NCI-H748 treated with DMSO at 0.1 percent for 48 hours (cell line): ENCODE measurements around the gene TMPRSS6.

Source experiments
- DNase-seq: peaks from one replicate; lab custom pipeline; 2025; lab: John Stamatoyannopoulos, UW

TMPRSS6 gene

DNA sequence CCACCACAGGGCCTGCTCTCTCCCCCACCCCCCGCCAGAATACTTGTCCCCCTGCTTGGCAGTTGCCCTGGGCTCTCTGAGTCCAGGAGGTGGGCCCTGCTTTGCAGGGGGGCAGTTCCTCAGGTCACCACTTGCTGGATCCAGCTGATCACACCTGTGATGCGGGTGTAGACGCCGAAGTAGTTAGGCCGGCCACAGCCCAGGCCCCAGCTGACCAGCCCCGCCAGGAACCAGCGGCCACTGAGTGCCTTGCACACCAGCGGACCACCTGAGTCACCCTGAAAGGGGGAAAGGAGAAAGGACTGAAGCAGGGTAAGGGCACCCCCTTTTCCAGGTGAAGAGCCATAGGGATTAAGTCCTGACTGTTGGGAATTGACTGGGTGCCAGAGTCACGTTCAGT is 43.6 kb downstream of the TMPRSS6 start:
- DNase-seq = no peak

DNA sequence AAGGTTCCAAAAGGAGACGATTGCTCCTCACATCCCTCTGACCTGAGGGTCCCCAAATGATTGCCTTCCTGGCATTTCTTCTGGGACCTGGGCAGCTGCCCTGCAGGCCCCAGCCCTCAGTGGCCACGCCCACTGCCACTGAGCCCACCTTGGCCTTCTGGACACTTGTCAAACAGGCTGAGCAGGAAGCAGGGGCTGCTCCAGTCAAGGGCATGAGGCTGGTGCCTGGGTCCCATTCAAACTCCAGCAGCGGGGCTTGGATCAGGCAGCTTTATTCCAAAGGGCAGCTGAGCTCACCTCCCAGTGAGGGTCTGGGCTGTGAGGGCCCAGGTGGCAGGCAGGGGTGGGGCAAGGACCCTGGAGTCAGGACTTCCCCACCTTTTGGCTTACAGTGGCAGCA is 44.3 kb downstream of the TMPRSS6 start:
- DNase-seq = no peak

DNA sequence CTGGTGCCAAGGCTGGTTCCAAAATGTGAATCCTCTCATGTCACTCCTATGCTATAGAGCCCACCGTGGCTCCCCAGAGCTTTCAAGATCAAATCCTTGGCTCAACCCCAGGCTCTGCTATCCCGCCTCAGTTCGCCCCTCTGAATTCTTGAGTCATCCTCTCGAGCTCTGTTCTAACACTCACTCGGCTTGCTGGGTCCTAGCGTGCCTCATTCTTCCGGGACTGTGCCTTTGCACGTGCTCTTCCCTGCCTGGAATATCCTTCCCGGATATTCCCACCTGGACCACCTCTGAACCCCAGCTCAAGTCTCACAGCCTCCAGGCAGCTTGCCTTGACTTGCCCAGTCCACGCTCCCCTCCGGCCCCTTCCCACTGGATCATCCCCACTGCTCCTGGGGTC is 45.0 kb downstream of the TMPRSS6 start:
- DNase-seq = no peak

DNA sequence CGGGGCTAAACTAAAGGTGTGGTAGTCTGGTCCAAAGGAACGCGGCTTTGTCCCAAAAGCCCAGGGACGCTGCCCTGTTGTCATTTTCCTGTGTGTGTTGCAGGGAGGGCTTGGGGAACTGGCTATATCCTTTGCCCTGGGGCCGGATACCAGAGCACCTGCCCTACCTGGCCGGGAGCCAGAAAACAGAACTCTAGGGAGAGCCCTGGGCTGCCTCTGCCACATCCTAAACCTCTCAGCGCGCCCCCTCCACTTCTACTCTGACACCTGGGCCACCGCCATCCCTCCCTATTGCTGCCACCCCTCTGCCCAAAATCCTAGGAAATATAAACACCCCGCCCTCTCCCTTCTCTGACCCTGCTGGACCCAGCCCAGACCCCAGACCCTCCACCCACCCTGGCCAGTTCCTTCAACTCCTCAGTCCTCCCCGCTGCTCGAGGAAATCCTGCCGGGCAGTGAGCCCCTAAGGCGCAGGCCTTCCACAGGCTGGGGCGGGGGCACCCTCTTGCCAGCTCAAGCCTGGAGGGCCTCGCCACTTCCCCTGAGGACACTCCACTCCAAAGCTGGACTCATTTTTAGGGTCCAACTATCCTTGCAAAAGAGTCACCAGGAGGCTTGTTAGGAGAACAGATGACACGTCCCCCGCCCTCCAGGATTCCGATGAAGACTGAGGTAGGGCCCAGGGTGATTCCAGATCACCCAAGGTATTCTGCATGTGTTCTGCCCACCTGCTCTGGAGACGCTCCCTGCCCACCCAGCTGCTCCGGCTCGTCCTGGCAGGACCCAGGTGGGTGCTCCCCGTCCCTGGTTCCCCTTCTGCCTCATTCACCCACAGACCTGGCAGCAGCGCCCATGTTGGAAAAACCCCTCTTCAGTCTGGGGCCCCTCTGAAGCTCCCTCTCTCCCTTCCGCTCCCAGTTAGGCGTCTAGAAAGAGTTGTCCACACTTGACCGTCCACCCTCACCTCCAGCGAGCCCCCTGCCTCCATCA is 45.8 kb downstream of the TMPRSS6 start:
- no peak for DNase-seq

DNA sequence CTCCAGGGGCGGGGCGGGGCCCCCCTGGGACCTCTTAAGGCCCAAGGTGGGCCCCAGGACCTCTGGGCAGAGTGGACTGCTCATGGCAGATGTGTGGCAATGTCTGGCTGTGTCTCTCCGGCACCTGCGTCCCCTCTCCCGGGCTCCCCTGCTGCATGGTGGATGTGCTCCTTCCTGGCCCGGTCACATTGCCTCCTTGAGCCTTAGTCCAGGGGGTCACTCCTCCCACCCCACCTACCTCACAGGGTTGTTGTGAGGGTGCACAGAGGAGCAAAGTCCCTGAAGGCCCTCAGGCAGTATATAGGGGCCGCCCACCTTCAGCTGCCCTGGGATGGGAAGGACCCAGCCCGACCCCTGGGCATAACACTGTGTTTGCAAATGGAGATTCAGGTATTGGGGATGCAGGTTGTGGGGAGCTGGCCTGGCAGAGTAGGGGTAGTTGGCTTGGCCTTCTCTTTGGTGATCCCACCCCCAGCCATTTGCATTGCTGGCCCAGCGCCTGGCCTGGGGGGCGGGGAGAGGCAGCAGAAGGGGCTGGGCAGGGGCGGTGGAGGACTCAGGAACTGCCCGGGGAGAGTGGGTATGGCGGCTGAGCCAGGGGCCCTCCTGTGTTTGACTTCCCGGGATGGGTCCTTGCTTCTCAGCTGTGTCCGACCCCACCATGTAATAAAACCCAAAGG is 46.7 kb downstream of the TMPRSS6 start:
- DNase-seq = no peak

DNA sequence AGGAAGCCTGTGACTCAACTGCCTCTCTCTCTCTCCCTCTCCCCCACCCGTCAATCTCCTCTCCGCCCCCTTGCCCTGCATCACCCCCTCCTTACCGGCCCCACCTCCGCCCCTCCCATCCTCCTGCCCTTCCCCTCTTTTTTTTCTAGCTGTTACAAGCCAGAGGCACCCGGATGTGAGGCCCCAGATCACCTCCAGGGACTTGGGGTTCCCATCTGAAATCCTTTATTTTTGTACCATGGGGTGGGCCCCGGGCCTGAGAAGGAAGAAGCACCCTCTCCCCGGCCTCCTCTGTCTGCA is 47.2 kb downstream of the TMPRSS6 start:
- DNase-seq = no peak

DNA sequence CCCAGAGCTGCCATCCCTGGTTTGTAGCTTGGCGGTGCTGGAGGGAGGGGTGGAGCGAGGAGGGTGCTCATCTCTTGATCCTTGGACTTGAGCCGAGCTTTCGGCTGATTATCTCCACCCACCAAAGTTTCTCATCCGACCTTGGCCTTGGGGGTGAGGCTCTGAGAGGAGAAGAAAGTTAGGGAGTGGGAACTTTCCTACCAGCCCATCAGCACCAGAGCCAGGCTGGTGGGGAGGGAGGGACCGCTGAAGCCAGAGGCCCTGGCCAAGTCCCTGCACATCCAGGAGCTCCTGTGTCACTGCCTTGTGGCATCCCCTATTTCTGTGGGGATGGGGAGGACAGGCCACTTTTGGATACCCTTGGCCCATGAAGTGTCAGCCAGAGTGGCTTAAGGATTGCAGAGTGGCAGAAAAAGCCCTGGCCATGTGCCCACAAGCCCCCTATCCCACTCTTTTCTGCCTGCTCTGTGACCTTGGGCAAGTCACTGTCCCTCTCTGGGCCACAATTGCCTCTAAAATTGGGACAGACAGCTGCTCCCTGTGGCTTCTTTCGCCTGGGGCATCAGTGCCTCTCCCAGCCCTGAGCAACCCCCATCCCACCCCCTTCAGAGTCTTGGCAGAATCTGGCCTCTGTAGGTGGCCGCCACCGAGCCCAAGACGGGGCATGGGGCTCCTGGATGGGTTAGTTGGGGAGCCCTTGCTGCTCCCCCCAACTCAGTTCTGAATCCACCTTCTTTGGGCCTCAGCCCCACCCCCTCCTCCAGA is 47.7 kb downstream of the TMPRSS6 start:
- DNase-seq = no peak

DNA sequence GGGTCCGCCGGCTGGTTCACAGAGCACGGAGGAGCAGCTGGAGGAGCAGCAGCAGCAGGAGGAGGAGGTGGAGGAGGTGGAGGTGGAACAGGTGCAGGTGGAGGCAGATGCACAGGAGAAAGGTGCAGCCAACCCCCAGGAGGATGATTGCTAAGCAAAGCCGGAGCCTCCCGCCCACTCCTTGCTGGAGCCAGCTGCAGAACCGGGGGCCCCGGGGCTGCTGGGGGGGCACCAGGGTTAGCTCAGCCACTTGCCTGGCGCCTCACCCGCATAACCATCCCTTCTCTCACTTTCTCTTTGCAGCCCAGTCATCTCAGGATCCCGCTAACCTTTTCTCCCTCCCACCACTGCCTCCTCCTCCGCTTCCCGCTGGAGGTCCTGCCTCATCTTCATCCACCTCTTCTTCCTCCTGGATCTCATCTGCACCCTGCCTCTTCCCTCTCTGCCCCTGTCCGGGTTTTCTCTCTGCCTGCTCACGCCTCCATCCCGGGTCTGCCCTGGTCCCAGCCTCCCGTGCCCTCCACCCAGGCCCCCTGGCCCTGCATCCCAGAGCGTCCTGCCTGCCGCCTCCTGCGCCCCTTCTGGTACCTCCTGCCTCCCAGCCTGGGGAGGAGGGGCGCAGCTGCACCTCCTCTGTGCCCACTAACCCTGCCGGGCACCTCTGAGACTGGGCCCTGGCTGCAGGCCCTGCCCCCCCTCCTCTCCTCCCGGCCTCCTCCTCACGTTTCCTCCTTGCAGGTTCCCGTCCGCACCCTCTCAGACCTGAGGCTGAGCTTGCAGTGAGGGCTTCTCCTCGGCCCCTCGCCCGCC is 48.5 kb downstream of the TMPRSS6 start:
- no peak for DNase-seq

DNA sequence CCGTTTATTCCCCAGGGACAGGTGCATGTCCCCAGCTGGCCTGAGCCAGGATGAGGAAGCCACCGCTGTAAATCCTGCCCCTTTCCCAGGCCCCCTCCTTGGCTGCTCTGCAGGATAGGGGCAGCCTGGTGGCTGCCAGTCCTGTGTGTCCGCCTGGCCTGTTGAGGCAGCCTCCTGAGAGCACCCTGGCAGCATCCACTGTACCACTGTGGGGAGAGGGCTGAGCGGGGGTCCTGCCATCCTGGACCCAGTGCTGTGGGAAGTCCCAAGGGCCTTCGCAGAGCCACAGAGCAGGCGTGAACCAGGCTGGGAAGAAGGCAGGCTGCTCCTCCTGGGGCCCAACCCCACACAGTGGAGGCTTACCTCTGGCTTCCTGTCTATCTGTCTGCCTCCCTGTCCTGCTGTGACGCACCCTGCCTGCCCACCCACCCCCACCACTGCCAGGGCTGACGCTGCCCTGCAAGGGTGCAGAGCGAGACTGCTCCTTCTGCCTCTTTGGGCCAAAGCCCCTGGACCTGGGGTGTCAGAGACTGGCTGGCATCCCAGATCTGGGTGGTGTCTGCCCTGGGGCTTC is 49.5 kb downstream of the TMPRSS6 start:
- DNase-seq = no peak

DNA sequence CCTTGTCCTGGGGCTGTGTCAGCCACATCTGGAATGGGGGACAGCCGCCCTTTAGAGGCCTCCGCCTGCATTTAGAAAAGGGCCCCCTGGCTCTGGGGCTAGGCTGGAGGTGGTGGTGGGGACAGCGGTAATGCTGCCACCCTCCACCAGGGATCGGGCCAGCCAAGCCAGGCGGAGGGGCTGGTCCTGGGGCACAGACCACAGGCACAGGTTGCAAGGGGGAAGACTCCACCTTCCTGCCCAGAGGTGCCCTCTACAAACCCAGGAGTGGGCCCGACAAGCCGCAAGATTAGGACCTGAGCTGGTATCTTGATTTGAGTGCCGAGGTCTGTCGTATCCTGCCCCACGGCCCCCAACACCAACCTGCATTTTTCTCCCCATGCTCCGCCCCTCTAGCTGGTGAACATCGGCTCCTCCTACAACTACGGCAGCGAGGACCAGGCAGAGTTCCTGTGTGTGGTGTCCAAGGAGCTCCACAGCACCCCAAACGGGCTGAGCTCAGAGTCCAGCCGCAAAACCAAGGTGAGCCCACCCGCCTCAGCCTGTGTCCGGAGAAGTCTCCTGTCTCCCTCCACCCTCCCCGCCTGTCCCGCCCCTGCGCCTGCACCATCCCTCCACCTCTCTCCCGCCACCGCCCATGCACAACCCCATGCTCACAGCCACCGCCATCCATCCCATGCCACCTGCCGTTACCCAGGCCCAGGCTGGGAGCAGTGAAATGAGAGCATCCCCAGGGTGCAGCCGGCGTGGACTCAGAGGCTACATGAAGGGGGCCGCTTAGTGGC is 50.4 kb downstream of the TMPRSS6 start:
- DNase-seq = no peak

DNA sequence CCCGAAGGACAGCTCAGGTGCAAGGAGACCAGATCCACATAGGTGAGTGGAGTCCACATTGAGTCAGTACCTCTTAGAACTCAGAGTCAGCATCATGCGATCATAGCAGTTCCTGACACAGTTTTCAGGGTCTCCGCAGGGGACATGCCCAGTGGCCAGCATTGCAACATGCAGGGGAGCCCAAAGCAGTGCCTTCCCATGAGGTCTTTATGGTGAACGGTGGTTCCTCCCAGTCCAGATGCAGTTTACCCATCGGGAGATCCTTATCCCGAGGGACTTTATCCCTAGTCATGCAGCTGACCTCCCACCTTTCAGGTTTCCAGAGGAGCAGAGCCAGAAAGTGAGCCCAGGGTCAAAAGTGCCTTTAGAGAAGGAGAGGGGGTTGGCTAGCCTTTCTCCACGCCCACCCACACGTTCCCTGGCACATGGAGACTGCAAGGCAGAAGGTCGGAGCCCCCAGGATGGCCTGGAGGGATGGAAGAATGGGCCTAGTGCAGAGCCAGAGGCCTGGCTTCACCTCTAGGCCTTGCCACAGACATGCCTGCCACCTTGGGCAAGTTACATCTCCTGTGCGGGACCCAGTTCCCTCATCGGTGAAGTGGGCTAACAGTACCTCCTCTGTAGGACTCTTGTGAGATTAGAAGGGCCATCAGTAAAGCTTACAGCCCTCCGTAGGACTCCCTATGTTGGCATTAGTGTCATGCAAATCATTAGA is 51.6 kb downstream of the TMPRSS6 start:
- no peak for DNase-seq

DNA sequence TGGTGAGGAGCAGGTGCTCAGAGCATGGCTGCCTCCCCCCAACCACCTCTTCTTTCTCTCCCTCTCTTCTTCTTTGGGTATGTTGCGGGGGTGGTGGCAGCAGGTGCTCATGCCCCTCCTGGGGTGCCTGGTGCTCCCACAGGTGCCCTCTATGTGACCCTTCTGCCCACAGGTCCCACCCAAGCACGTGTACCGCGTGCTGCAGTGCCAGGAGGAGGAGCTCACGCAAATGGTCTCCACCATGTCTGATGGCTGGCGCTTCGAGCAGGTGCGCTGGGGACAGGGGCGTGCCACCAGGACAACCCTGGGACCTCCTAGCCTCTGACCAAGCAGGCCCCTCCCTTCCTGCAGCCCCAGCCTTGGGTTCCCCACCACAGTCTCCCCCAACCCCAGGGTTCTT is 52.3 kb downstream of the TMPRSS6 start:
- DNase-seq = no peak

DNA sequence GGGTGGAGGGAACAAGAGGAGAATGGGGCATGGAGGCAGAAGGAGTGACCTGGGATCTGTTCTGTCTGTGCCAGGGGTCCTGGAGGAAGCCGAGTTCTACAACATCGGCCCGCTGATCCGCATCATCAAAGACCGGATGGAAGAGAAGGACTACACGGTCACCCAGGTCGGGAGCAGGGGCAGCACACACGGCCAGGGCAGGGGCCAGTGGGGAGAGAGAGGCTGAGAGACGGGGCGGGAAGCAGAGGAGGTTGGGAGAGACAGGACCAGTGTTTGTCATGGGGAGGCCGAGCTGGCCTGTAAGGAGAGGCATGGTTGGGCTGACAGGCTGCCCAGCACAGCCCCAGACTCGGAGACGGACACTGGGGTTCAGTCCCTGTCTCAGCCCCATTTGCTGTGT is 53.3 kb downstream of the TMPRSS6 start:
- DNase-seq = no peak

DNA sequence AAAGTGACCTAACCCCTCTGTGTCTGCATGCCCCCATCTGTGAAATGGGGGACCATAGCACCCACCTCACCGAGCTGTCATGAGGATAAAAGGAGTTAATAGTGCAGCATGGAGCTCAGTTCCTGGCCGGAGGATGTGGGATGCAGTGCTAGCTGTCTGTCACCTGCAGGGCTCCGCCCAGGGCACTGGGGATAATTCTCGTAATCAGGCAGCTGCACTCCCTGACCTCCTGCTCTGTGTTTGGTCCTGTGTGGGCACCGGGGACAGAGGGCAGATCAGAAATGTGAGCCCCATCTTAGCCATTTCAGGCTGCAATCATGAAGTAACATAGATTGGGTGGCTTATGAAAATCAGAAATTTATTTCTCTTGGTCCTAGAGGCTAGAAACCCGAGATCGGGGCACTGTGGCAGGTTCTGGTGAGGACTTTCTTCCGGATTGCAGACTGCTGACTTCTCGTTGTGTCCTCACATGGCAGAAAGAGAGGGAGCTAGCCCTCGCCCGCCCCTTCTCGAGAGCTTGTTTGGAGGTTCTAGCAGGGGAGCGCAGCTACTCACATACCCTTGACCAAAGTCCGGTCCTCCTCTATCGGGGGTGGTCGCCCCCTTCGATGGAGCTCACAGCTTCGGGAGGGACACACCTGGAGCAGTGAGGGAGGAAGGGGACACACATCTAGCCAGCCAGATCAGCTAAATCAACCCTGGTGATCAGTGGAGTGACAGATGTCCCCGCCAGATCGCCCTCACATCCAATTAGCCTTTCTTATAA is 54.7 kb downstream of the TMPRSS6 start:
- no peak for DNase-seq

DNA sequence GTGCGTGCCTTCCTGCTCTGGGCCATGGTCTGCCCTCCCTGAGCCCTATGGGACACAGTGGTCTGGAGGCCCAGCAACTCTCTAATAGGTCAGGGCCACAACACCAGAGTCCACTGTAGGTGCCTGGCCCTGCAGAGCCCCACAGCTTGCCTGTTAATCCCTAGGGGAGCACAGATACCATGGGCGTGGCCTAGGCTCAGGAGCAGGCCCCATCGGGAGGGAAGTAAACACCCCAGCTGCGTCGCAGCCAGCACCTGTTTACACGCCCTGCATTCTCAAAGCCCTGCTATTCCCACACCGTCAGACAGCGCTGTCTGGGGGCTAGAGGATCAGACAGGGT is 55.5 kb downstream of the TMPRSS6 start:
- no peak for DNase-seq

DNA sequence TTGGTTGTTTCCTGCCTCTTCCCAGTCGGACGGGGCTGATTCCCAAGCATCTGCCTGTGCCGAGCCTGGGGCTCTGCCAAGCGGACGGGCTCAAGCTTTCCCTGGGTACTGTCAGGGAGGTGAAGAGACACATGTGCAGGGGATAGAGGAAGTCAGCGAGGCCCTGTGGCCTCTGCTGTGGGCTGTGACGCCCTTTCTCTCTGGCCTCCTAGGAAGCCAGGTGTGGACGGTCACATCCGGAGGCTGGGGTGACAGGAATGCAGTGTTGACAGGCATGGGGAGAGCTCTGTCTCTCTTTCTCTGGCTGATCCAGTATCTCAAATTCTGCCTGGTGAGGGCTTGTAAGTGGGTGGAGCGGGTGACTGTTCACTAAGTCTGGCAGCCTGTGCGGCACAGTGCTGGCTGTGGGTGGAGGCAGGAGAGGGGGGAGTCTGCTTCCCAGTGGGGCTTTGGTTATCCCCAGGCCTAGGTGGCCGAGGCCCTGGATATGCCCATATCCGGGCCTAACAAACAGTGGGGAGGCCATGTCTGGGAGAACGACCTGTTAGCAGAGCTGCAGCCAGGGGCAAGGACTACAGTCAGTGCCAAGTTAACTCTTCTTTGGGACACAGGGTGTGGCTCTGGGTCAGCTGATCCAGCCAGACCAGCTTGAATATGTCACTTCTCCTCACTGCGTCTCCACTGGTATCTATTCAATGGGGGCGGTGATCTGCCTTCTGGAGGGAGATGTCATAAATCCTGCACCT is 56.0 kb downstream of the TMPRSS6 start:
- no peak for DNase-seq

DNA sequence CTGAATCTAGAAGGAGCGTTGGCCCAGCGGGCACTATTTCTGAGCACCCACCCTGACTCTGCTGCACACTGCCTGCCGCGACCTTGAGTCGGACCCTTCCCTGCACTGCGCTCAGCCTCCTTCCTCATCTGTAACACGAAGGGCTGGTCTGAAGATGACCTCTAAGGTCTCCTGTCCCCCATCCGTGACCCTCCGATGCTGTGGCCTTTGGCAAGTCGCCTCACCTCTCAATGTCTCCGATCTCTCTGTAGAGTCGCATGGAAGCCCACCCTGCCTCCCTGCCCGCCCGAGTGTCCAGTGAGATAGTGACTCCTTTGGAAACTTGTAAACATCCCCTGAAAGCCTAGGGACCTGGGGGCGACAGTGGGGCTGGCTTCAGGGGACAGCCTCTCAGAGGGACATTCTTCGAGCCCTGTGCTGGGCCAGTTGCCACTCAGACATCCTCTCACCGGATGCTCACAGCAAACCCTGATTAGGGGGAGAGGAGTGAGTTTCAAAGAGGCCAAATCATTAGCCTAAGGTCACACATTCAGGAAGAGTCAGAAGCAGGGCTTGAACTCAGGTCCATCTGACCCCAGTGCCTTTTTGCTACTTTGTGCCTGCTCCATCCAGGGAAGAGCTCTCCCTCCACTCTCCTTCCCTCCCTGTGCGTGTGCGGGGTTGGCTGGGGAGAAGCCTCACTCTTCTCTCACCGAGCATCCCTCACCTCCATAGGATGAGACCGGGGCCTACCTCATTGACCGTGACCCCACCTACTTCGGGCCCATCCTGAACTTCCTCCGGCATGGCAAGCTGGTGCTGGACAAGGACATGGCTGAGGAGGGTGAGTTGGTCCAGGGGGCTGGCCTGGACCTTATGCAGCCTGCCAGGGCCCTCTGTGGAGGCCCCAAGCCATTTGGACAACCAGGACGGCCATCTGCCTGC is 56.9 kb downstream of the TMPRSS6 start:
- no peak for DNase-seq
